Panc1 (cell line): ENCODE results near the gene NDUFAF5.

ENCODE experiments used
- REST ChIP-seq, 2 experiments: IDR thresholded peaks; 2 replicates each; pipeline ENCODE4 v1.6.1; 2011 to 2012; ENCODE audit warnings: low read depth in 2 of 2, control low read depth in 1 of 2, low read length in 1 of 2, mild to moderate bottlenecking in 1 of 2, moderate library complexity in 1 of 2; ENCODE audit not compliant: insufficient read depth in 1 of 2
- SIN3A ChIP-seq: IDR thresholded peaks from 2 replicates; pipeline ENCODE4 v1.6.1; 2012; ENCODE audit warnings: low read depth, mild to moderate bottlenecking, low read length, moderate library complexity, borderline replicate concordance; ENCODE audit not compliant: insufficient read depth
- TF ChIP-seq, protein P1 (sequence below): fragments of 450-650 bp; IDR thresholded peaks from 2 replicates; pipeline ENCODE4 v1.5.1; 2017; ENCODE audit warnings: mild to moderate bottlenecking

- TF ChIP-seq, protein P1, sequence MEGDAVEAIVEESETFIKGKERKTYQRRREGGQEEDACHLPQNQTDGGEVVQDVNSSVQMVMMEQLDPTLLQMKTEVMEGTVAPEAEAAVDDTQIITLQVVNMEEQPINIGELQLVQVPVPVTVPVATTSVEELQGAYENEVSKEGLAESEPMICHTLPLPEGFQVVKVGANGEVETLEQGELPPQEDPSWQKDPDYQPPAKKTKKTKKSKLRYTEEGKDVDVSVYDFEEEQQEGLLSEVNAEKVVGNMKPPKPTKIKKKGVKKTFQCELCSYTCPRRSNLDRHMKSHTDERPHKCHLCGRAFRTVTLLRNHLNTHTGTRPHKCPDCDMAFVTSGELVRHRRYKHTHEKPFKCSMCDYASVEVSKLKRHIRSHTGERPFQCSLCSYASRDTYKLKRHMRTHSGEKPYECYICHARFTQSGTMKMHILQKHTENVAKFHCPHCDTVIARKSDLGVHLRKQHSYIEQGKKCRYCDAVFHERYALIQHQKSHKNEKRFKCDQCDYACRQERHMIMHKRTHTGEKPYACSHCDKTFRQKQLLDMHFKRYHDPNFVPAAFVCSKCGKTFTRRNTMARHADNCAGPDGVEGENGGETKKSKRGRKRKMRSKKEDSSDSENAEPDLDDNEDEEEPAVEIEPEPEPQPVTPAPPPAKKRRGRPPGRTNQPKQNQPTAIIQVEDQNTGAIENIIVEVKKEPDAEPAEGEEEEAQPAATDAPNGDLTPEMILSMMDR: no peak
- TF ChIP-seq REST (IDR thresholded peaks at IDR 0.05; ENCODE audit: insufficient read depth in 1 of 2, low read depth in 2 of 2, low read length in 1 of 2) (no peak), SIN3A (no peak)
Observed at GRCh38 chr20:13800728-13801134, 15.9 kb downstream of the NDUFAF5 start.
